Panc1 (cell line): Measurements from ENCODE around the gene VWA8.

Experiments used
- POLR2AphosphoS5 ChIP-seq: IDR thresholded peaks from 2 replicates; pipeline ENCODE4 v1.6.1; 2012; ENCODE audit warnings: mild to moderate bottlenecking, low read depth, low read length, moderate library complexity
- TCF7L2 ChIP-seq: IDR thresholded peaks from 2 replicates; pipeline ENCODE4 v1.6.1; 2011; ENCODE audit warnings: mild to moderate bottlenecking, low read depth, low read length, inconsistent platforms
- TF ChIP-seq, protein P1 (sequence below): fragments of 450-650 bp; IDR thresholded peaks from 2 replicates; pipeline ENCODE4 v1.5.1; 2017; ENCODE audit warnings: mild to moderate bottlenecking

DNA sequence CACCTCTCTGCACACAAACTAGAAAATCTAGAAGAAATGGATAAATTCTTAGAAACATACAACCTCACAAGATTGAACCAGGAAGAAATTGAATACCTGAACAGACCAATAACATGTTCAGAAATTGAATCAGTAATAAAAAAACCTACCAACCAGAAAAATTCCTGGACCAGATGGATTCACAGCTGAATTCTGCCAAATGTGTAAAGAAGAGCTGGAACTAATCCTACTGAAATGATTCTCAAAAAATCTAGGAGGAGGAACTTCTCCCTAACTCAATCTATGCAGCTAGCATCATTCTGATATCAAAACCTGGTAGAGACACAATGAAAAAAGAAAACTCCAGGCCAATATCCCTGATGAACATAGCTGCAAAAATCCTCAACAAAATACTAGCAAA is 336.9 kb downstream of the VWA8 start:
- TF ChIP-seq, protein P1, sequence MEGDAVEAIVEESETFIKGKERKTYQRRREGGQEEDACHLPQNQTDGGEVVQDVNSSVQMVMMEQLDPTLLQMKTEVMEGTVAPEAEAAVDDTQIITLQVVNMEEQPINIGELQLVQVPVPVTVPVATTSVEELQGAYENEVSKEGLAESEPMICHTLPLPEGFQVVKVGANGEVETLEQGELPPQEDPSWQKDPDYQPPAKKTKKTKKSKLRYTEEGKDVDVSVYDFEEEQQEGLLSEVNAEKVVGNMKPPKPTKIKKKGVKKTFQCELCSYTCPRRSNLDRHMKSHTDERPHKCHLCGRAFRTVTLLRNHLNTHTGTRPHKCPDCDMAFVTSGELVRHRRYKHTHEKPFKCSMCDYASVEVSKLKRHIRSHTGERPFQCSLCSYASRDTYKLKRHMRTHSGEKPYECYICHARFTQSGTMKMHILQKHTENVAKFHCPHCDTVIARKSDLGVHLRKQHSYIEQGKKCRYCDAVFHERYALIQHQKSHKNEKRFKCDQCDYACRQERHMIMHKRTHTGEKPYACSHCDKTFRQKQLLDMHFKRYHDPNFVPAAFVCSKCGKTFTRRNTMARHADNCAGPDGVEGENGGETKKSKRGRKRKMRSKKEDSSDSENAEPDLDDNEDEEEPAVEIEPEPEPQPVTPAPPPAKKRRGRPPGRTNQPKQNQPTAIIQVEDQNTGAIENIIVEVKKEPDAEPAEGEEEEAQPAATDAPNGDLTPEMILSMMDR = no peak
- TF ChIP-seq POLR2AphosphoS5 (no peak), TCF7L2 (no peak)
